CD4-positive, alpha-beta T cell treated with Interleukin-21 for 1 hour (primary cell): ENCODE results near the gene PLXDC1.
A peak's percentile ranks its signal among the peaks of the same experiment; 100 is the strongest.

Experiments used
- DNase-seq: peaks from one replicate; pipeline ENCODE4 v3.0.0-alpha.2; 2020

Gene PLXDC1

DNA sequence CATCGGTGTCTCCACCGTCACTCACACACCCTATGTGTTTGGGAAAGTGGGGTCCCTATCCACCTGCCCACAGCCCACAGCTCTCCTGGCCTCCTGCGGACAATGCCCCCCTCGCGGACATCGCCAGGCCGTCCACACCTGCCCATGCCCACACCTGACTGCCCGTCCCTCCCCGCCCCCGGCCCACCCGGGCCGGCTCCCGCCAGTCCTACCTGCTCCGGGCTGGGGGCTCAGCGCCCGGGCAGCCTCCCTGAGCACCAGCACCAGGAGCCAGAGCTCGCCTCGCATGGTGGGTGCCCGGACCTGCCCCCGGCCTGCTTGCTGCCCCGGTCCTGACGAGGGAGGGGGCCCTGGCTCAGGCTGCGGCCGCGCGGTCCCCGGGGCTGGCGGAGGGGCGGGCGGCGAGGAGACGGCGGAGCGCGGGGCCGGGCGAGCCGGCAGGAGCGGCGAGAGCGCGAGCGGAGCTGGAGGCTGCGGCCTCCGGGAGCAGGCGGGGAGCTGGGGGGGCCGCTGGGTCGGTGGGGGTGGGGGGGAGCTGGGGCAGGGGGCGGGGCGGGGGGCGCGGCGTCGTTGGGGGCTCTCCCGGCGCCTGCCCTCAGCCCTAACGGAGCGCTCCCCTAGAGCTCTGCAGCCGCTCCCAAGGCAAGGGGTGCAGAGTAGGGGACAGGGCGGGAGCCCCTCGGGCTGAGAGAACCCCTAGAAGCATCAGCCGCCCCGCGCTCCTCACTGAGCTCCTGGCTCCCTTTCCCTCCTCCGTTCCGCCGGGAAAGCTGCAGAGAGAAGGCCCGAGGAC is at the start of gene PLXDC1:
Gene PLXDC1 (minus strand): TSS at position 488 of the 793 bp plus-strand sequence. CDS start 200 bp downstream, at position 288.
- DNase-seq = peak; percentile 13

DNA sequence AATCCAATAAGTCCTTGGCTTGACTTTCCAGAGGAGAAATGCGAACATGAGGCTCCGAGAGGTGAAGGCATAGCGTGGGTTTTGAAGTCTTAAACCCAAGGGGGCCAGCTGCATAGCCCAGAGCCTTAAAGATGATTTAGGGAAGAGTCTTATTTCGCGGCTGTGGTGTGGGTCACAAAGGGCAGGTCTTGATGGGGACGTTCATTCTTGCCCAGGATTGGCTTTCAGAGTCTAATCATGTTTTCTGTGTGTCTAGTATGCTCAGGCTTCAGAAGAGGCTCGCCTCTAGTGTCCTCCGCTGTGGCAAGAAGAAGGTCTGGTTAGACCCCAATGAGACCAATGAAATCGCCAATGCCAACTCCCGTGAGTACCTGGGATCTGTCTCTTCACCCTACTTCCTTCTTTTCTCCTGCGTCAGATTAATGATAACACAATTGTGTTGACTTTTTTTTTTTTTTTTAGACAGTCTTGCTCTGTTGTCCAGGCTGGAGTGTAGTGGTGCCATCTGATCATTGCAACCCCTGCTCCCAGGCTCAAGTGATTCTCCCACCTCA is 49.6 kb upstream of the PLXDC1 start:
- DNase-seq = no peak

DNA sequence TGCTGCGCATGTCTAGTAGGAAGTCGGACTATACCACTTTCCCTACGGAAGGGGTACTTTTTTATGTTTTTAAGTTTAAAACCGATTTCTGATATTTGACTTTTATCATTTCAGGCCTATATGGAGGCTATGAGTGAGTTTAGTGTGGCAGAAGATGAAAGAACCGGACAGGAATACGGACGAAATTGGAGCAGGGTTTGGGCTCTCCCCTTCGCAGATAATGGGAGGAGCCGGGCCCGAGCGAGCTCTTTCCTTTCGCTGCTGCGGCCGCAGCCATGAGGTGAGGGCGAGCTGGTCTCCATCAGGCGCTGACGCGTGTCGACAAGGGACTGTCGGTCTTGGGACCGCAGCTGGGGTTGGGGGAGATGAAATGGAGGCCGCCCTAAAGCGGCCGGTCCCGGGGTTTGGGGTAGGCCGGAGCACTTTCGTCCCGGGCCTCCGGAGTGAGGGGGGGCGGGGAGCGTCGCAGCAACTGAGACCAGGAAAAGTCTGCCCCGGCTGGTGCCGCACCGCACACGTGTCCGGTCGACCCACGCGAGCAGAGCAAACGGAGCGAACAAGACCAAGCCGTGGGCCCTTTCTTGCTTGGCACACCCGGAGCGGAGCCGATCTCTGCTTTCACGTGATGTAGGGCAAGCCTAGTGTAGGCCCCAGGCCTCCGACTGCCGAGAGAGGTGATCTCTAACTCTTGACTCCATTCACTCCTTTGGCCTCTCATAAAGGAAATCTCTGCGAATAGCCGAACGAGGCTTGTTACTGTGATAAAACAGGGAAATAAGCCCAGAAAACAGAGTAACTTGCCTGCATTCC is 48.8 kb upstream of the PLXDC1 start, which contains the start of gene RPL19:
Gene RPL19 (plus strand): TSS at position 214 of the 810 bp plus-strand sequence. CDS start 62 bp downstream, at position 276.
- no peak for DNase-seq

DNA sequence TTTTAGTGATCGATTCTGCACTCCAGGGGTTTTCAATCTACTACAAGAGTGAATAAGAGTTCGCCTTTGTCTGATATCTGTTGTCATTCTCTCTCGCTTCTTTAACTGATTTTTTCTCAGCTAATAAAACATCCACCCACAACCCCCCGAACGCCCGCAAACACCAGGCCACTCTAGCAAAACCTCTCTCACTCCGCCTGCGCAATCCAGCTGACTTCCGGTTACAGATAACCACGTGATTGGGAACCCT is 48.3 kb upstream of the PLXDC1 start:
- peak; percentile 93 for DNase-seq

GRCh38 chr17:39198186-39198566 is 46.7 kb upstream of the PLXDC1 start:
- no peak for DNase-seq

DNA sequence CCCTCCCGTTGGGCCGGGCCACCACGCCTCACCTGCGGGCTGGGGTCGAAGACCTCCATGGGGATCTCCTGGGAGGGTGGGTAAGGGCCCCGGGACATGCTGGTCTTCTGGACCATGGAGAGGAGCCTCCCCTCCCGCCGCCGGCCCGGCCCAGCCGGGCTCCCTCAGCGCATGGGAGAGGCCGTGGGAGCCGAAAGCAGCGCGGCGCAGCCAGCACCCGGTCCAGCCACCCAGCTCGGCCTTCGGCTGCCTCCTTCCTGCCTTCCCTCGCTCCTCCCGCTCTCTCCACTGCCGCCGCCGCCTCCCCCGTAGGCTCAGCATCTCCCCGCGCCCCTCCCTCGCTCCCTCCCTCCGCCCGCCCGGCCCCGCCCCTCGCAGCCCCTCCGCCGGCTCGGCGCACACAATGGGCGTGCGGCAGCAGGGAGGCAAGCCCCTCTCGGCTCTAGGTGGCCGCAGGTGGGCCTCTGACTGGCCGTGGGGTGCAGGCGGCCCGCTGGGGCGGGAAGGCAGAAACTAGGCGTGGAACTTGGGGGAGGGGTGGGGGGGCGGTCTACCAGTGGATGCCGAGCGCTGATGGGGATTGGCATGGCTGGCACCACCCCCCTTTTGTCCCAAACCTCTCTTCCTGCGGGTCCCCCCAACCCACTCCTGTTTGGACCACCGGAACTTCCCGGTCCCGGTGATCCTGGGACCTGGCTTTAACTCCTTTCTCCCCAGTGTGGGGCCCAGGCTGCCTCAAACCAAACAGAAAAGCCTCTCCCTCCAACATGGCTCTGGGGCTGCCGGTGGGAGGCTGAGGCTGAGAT is 46.1 kb upstream of the PLXDC1 start, which contains the start of gene CACNB1:
Gene CACNB1 (minus strand): TSS at position 290 of the 806 bp plus-strand sequence. CDS start 174 bp downstream, at position 116.
- peak; percentile 72 for DNase-seq

- DNase-seq = no peak
Observed at GRCh38 chr17:39196808-39197291, 45.4 kb upstream of the PLXDC1 start.

DNA sequence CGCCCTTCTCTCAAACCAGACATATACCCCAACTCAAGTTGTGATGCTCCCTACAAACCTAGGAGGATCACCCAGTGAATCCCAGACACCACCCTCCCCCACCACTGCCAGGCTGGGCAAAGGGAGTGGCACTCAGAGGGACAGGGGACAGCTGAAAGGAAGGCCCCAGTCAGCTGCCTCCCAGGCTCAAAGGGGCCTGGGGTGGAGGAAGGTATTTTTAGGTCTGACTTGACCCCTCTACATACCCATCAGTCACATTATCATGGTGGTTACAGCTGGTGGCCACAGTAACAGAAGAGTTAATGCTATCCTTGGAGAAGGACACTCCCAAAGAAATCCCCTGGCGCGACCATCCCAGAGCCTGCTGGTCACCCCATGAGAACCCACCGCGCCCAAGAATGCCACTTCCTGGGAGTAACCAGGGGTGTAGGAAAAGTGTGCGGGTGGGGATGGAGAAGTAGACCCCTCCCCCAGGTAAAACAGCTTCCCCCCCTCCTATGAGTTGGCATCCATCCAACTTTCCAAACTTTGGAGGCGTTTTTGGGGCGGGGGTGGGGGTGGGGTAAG is 44.9 kb upstream of the PLXDC1 start:
- DNase-seq = peak; percentile 21

DNA sequence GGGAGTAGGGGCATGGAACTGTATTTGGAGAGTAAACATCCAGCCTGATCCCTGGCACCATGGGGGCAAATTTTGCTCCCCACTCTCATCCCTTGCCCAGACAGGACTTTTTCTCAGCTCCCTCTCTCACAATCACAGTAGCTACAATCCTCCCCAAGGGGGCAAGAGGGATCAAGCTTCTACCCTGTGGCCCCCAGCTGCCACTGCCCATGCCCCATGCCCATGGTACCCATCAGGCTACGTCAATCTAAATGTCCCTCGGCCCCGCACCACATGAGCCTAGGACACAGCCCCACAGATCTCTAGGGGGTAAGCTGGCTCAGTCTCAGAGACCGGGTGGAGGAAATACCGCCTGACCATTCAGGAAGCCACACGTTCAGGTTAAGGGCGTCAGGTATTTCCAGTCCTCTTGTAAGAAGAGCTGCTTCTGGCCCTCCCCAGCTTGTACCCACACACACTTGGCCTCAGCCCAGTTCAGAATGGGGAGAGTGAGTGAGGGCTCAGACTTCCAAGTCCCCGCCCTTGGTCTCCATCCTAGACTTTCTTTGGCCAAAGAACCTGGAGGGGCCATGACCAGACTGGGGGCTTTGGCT is 44.2 kb upstream of the PLXDC1 start:
- peak; percentile 44 for DNase-seq

DNA sequence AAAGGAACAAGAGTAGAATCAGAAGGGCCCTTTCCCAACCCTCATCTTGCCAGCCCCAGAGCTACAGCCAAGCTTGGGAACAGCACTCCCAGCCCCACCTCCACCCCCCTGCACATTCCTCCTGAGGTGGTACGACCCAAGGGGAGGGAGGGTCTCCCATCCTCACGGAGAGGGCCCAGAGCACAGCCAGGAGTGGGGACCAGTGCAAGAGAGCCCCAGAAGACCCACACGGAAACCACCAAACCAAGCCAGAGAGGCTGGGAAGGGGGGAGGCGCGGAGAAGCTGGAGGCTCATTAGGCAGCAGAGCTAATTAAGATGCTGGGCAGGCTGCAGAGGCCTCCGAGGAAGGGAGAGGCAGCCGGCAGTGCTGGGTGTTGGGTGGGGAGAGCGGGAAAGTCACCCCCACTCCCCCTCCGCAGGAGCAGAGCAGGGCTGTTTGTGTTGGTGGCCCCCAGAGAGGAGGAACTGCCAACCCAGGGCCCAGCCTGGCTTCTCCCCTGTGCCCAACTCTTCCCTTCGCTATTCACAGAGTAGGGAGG is 43.6 kb upstream of the PLXDC1 start:
- DNase-seq = no peak

DNA sequence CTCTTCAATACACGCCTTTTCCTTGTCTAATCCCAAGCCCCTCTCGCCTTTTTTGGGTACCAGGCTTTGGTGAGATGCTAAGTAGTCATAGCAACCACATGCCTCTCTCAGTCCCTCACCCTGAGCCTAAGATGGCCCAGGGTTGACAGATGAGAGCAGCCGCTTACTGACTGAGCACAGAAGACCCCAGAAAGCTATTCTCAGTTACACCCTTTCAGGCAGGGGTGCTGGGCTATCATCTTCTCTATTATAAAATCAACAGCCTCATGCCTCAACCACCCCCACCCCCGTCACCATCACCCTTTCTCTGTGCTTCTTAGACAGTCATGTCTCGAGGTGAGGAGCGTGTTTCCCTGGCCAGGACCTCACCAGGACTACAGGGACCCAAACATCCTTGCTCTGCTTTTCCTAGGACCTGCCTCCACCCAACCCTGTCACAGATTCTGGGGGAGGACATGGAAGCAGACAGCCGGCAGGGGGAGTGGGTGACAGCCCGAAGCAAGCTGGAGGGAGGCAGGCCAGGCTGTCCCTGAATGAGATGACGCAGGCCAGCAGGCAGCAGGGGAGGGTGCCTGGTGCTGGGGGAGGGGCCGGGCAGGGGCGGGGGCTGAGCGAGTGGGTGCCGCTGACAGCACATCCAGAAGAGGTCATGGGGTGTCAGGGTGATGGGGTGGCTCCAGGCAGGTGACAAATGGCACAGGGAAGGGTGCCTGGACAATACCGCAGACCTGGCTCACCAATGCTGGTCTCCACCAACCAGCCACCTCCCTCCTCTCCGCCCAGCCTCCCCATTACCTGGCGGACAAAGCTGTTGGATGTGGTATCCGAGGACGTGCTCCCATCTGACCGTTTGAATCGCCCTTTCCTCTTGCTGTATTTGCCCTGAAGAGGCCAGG is 42.9 kb upstream of the PLXDC1 start:
- no peak for DNase-seq

DNA sequence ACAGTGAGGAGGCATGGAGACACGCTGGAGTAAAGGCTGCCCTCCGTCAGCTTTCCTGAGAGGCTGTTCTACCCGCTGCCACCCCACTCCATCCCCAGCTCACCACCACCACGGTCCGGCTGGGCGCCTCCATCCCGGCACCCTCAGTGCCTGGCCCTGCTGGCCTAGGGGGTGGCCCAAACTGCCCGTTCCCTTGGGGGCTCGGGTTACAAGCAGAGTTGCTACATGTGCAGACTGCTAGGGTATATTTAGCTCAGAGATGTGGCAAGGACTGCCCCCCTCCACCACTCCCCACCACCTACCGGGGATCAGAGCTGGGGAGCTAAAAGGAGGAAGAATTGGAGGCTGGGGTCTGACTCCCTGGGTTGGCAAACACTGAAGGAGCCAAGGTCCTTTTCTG is 41.9 kb upstream of the PLXDC1 start:
- no peak for DNase-seq

DNA sequence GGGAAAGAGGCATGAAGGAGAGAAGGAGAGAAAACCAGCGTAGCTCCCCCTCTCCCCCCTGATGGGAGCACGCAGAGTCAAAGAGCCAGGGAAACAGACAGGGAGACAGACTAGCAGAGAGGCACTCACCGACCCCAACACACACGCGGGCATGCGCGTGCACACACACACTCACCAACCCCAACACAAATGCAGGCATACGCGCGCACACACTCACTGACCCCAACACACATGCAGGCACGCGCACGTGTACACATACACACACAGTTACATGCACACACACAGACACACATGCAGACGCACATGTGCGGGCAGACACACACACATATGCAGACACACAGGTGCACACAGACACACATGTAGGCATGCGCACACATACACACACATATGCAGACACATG is 41.5 kb upstream of the PLXDC1 start:
- DNase-seq = no peak

DNA sequence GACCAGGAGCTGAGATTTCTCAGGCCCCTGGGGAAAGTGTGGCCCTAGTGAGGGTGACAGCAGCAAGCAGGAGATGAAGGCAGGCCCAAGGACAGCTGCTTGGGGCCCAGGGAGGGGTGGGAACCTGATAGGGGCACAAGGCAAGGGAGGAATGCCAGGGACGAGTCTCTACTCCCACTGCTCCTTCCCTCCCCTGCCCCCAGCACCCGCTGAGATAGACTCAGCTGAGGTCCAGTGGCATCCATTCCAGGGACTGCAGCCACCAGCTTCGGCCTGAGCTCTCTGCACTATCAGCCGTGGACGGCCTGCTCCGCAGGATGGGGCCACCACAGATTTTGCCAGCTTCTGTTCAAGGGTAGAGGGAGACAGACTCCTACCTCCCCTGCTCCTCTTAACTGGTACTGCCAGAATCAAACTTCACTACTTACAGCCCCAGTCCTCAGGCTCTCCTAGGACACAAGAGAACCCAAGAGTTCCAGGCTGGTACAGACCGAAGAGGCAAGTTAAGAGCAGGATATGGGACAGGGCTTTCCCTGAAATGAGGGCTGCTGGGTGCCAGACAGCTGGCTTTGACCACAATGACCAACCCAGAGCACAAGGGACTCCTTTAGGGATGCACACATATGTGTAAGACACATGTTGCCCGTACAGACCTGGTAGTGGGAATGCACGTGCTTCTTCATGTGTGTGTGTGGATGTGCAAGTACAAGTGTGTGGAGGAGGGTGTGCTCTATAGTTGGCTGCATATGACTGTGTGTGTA is 40.5 kb upstream of the PLXDC1 start:
- no peak for DNase-seq

DNA sequence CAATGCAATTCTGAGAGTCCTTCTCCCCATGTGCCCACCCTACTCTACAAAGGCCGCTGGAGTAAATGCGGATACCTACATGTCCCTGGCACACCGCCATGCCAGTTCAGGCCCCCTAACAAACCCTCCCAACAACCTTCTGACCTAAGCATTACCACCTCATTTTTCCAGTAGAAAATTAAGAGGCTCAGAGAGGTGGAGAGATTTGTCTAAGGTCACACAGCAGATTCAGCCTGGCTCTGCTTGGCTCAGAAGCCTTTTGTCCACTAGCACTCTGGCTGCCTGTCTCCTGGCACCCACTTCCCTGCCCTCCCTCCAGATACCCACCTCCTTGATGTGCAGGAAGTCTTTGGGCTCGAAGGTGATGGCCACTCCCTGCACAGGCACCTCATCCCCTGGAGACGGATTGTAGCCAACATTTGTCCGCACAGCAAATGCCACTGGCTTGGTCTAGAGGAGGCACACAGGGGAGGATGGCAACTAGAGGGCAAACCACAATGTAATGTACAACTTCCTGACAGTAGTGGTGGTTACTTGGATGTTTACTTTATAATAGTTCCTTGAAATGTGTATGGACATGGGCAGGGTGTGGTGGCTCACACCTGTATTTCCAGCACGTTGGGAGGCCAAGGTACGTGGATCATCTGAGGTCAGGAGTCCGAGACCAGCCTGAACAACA is 35.9 kb upstream of the PLXDC1 start:
- no peak for DNase-seq

DNA sequence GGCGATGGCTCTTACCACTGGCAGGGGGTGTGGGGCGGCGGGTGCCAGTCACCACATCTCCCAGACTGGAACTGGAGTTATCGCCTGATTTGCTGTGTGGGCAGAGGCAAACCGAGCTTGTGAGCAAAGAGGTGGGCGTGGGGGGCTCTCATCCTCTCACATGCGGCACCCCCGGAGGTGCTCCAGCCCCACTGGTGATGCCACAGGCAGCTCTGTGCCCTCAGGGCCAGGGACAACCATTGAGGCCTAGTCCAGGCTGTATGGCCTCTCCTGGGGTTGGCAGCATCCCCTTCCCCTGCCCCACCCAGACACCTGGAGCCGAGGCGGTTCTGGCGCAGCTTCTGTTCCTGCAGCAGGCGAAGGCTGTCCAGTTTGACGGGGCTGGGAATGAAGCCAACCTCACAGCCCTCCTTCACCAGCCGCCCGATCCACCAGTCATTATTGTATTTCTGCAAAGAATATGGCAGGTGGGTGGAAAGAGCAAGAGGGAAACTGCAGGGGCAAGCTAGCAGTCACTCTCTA is 35.1 kb upstream of the PLXDC1 start:
- no peak for DNase-seq

- DNase-seq = no peak
Observed at GRCh38 chr17:39183720-39184119, 32.3 kb upstream of the PLXDC1 start.

DNA sequence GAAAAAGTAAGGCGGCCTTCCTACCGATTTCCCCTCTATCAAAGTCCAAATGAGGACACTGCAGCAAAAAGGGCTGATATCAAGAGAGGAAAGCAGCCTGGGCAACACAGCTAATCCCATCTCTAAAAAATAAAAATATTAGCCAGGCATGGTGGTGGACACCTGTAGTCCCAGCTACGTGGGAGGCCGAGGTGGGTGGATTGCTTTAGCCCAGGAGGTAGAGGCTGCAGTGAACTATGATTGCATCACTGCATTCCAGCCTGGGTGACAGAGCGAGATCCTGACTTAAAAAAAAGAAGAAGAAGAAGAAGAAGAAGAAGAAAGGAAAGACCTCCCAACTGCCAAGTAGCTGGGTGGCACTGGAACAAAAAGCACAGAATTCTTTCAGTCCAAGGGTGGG is 31.6 kb upstream of the PLXDC1 start:
- no peak for DNase-seq

DNA sequence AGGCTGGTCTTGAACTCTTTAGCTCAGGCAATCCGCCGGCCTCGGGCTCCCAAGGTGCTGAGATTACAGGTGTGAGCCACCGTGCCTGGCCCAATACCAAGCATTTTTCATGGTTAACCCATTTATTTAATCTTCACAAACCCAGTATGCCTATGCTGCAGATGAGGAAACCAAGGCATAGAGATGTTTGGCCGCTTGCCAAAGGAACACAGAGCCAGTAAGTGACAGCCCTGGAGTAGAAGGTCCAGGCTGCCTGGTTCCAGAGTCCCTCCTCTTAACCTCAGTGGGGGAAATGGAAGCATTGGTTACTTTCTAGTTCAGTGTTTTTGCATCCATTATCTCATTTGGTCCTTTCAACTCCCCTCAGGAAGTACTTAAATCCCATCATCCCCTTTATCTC is 29.9 kb upstream of the PLXDC1 start:
- no peak for DNase-seq
